HG03378 (cell line): ENCODE measurements around the gene SLC15A1.
A peak's percentile ranks its signal among the peaks of the same experiment; 100 is the strongest.
"Not testable (repeated sequence)": the region's sequence is repeated elsewhere in the genome, so short reads cannot be mapped to it uniquely, and the experiment has no call there.

Experiments used
- ATAC-seq: cut with Tn5 transposase; IDR thresholded peaks from one replicate; pipeline ENCODE4 v1.9.1; 2021; ENCODE audit warnings: mild to moderate bottlenecking, moderate library complexity; ENCODE audit not compliant: unreplicated experiment

Gene SLC15A1

GRCh38 chr13:98664510-98664909 is 88.0 kb downstream of the SLC15A1 start:
- ATAC-seq: no peak

- no peak for ATAC-seq
Measured at GRCh38 chr13:98664047-98664446, 88.4 kb downstream of the SLC15A1 start.

- no peak for ATAC-seq
Measured at GRCh38 chr13:98658131-98658530, 94.3 kb downstream of the SLC15A1 start.

- no peak for ATAC-seq
Measured at GRCh38 chr13:98657506-98658085, 94.9 kb downstream of the SLC15A1 start.

- no peak for ATAC-seq
Measured at GRCh38 chr13:98656223-98656622, 96.2 kb downstream of the SLC15A1 start.

GRCh38 chr13:98653463-98653985 is 98.9 kb downstream of the SLC15A1 start:
- peak; percentile 96 for ATAC-seq

GRCh38 chr13:98652721-98653462 is 99.6 kb downstream of the SLC15A1 start:
- no peak for ATAC-seq

GRCh38 chr13:98652276-98652675 is 100.2 kb downstream of the SLC15A1 start:
- ATAC-seq: no peak

- no peak for ATAC-seq
Measured at GRCh38 chr13:98651744-98652143, 100.7 kb downstream of the SLC15A1 start.

GRCh38 chr13:98650396-98651107 is 101.9 kb downstream of the SLC15A1 start:
- ATAC-seq: no peak

GRCh38 chr13:98649861-98650260 is 102.6 kb downstream of the SLC15A1 start:
- ATAC-seq: no peak

- no peak for ATAC-seq
Measured at GRCh38 chr13:98648686-98649085, 103.8 kb downstream of the SLC15A1 start.

- ATAC-seq: no peak
Measured at GRCh38 chr13:98648141-98648540, 104.3 kb downstream of the SLC15A1 start.

GRCh38 chr13:98647121-98647520 is 105.4 kb downstream of the SLC15A1 start:
- no peak for ATAC-seq

GRCh38 chr13:98643479-98643878 is 109.0 kb downstream of the SLC15A1 start:
- ATAC-seq: no peak

- ATAC-seq: no peak
Measured at GRCh38 chr13:98641075-98641474, 111.4 kb downstream of the SLC15A1 start.

GRCh38 chr13:98639785-98640184 is 112.7 kb downstream of the SLC15A1 start:
- not testable (repeated sequence) for ATAC-seq

- ATAC-seq: not testable (repeated sequence)
Measured at GRCh38 chr13:98638352-98638751, 114.1 kb downstream of the SLC15A1 start.
